ENCODE results near the gene TRIM27.
"Not testable (repeated sequence)": the region's sequence is repeated elsewhere in the genome, so short reads cannot be mapped to it uniquely, and the experiment has no call there.

The TRIM27 gene

DNA sequence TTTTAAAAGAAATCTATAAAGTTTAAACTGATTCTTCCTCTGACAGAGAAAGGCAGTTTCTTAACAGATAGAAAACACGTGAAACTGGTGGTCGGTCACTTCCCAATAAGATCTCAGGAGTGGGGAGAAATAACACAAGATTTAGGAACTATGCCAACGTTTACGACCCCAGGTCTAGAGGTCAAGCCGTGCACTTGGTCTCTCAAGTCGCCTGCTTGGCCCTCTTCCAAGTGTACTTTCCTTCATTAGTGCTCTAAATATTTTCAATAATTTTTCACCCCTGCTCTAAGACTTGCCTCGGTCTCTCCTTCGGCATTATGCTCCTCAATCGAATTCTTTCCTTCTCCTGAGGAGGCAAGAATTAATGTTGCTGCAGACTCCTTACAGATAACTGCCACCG is 61.7 kb downstream of the TRIM27 start:
- DNase-seq = no peak

DNA sequence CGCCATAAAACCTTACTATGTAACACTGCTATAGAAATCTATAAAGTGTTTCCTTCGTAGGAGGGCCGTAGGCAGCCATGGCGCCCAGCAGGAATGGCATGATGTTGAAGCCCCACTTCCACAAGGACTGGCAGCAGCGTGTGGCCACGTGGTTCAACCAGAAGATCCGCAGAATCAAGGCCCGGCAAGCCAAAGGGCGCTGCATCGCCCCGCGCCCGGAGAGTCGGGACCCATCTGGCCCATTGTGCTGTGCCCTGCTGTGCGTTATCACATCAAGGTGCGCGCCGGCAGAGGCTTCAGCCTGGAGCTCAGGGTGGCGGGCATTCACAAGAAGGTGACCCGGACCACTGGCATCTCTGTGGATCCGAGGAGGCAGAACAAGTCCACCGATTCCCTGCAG is 62.4 kb downstream of the TRIM27 start:
- DNase-seq = no peak

DNA sequence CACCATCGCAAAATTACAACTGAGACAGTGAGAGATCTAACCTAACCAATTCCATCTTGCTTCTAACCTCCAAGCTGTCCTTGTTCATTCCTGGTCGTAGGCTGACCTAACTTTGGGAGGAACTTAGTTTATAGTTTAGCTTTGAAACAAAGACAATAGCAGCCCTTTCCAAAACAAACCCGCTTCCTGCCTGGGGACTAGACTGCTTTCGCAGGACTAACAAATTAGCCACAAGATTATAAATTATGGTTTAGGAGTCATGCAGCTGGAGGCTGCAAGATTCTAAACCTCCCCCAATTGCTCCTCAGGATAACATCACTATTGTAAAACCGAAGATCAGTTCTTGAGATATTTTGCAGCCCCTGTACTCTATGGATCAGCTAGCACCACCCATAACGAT is 63.2 kb downstream of the TRIM27 start:
- DNase-seq = no peak

DNA sequence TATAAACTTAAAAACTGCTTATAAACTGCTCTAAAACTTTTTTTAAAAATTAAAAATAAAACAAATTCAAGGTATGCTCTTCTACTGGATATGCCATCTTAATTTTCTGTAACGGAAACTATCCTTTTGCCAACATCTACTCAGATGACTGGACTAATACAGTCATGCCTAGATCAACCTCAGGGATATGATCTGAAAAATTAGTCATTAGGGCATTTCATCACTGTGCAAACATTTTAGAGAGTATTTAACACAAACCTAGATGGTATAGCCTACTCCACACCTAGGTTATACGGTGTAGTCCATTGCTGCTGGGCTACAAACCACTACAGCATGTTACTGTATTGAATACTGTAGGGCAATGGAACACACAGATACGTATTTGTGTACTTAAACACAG is 64.8 kb downstream of the TRIM27 start:
- no peak for DNase-seq

DNA sequence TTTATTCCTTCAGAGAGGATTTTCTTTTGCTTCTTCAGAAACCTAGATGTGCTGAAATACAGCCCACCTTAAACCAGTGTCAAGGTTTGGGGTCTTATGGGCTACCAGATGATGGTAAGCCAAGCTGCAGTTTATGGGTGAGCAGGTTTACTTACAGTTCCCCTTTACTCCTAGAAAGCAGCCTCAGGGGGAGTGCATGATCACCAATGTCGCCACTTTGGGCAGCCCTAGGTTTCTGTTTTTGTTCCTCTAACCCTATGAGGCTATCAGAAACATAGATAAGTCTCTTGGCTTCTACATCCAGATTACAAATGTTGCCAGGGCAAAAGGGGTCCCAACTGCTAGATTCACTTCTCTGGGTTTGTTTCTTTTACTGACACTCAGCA is 67.2 kb downstream of the TRIM27 start:
- no peak for DNase-seq

DNA sequence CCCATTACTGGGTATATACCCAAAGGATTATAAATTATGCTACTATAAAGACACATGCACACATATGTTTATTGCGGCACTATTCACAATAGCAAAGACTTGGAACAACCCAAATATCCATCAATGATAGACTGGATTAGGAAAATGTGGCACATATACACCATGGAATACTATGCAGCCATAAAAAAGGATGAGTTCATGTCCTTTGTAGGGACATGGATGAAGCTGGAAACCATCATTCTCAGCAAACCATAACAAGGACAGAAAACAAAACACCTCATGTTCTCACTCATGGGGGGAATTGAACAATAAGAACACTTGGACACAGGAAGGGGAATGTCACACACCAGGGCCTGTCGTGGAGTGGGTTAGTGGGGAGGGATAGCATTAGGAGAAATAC is 69.4 kb downstream of the TRIM27 start:
- not testable (repeated sequence) for DNase-seq
